Inferior parietal cortex (tissue), 1 donor: ENCODE measurements around the gene ABITRAM.
"Not testable (repeated sequence)": the region's sequence is repeated elsewhere in the genome, so short reads cannot be mapped to it uniquely, and the experiment has no call there.

Experiments
- DNase-seq: peaks from one replicate; pipeline ENCODE4 v3.0.0-alpha.2; 2016; ENCODE audit errors: extremely low spot score

Gene ABITRAM, protein sequence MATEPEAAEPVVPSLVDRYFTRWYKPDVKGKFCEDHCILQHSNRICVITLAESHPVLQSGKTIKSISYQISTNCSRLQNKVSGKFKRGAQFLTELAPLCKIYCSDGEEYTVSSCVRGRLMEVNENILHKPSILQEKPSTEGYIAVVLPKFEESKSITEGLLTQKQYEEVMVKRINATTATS

DNA sequence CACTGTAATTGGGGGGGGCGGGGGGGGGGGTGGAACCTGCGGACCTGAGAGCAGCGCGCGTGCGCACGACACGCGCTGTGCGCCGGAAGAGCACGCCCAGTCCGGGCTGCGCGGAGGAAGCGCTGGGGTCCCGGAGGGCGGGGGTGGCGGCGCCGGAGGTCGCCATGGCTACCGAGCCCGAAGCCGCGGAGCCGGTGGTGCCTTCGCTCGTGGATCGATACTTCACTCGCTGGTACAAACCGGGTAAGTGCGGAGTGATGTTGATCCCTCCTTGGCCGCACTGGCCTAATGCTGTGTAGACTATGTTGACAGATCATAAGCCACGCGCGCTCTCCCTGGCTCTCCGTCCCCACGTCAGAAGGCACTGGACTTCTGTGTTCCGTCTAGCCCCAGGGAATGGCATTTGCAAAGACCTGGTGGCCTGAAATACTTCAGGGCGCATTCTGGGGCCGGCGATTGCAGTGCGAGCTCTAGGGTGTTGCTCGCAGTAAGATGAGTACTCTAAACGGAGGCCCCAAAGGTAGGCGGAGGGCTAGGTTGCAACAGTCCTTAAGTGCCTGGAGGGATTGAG, at the start of gene ABITRAM:
TSS of gene ABITRAM (plus strand) at position 78 of the 571 bp plus-strand sequence. CDS start at position 165, 87 bp downstream.
- peak; percentile 86 for DNase-seq

DNA sequence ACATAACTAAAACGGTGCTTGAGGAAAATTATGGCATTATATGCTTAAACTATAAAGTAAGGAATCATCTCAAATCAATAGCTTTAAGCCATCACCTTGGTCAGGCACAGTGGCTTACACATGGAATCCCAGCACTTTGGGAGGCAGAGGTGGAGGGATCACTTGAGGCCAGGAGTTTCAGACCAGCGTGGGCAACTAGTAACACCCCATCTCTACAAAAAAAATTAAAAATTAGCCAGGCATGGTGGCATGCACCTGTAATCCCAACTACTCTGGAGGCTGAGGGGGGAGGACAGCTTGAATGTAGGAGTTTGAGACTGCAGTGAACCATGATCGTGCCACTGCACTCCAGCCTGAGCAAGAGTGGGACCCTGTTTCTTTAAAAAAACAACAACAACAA, 49.5 kb upstream of the ABITRAM start:
- DNase-seq, result no peak

DNA sequence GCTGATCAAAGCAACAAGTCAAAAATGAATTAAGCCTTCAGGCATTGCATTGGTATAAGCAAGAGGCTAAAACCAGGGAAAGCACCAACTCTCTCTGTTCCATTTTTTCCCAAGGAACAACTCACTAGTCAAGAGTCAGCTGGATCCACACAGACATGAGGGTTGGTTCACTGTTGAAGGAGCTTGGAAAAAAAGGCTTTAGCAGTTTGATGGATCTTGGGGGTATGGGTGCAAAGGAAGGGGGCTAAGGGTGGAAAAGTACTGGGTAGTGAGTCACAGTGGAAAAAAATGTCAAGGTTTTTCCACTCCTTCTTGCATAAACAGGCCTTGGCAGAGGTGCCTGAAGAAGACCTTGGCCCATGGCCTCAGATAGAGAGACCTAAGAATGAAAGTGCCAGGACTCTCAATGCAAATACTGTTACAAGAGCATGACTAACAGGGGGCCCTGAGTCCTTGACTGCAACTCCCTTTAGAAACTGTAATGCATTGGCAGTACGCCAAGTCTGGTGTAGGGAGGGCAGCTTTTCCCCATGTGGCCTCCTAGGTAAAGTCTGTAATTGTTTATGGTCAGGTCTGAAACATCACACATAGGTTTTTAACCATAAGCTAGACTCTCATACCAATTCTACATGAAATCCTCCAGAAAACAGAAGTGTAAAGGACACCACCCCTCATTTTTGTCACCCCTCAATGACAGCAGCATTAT, 48.4 kb upstream of the ABITRAM start:
- no peak for DNase-seq

DNA sequence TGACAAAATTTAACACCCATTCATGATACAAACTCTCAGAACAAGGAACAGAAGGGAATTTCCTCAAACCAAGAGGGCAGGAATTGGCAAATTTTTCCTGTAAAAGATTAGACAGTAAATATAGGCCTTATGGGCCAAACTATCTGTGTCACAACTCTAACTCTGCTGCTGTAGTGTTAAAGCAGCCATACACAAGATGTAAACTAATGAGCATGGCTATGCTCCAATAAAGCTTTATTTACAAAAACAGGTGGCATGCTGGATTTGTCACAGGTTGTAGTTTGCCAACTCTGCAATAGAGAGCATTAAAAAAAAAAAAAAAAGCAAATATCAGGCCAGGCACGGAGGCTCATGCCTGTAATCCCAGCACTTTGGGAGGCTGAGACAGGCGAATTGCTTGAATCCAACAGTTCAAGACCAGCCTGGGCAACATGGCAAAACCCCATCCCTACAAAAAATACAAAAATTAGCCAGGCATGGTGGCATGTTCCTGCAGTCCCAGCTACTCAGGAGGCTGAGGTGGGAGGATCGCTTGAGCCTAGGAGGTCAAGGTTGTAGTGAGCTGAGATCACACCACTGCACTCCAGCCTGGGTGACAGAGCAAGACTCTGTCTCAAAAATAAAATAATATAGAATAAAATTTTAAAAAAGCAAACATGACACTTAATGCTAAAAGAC, 47.5 kb upstream of the ABITRAM start:
- DNase-seq, result not testable (repeated sequence)

DNA sequence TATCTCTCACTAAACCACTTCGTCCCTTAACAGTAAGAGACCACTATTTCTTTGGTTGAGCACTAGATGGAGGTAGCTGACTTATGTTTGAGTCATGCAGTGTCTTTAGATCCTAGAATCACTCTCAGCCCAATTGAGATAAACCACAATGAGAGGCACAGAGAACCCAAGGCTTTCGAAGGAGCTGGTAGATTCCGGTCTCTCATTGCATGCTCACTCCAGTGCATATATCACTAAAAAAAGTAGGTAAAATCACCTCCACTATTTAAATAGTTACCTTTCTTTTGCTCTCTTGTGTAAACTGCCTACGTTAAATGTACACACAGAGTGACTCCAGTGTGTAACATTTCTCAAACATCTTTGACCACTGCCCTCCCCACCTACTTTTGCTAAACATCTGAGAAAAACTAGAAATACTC, 44.5 kb upstream of the ABITRAM start:
- DNase-seq, result peak; percentile 27

DNA sequence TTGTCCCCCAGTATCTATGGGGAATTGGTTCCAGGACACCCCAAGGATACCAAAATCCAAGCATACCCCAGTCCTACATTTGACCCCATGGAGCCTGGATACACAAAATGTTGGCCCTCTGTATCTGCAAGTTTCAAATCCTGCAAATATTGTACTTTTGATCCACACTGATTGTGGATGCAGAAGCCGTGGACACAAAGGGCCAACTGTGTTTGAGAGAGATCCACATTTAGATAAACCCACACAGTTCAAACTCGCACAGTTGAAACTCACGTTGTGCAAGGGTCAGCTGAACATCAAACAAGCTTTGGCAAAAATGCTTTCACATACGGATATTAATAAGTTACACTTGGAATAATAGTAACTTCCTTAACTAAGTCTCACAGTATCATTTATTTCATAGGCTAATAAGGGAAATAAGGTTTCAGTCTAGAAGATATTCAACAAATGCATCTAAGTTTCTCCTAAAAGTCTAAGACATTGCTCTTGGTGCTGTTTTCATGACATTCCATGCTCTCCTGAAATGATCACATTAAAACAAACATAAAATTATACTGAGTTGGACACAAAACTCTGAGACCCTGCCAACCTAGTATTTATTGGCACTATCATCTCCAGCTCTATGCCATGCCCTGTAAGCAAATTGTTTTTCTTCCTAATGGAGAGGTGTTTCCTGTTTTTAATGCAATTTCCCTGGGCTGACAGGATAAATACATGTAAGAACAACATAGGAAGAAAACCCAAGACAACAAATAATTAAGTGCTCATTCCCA, 39.8 kb upstream of the ABITRAM start:
- no peak for DNase-seq

DNA sequence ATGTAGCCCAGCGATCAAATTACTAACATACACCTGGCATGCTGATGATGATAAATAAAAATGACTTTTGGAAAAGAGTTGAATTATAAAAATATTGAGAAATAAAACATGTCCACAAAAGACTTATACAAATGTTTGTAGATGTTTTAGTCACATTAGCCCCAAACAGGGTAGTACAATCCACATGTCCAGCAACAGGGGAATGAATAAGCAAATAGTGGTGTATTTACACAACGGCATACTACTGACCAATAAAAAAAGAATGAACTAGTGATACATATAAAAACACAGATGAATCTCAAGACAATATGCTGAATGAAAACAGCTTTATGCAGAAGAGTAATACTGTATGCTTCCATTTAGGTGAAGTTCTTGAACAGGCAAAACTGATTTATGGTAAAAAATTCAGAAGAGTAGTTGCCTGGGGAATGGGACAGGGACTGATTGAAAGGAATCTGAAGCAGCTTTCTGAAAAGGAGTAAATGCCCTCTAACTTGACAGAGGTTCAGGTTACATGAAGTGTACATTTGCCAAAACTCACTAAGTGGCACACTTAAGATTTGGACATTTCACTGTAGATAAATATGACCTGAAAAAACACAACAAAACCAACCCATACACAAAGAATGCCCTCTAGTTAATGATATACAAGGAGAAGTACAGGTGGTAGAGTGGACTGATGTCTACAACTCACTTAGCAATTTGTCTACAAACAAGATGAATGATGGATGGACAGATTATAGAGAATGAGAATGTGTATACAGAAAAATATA, 36.7 kb upstream of the ABITRAM start:
- DNase-seq, result no peak

DNA sequence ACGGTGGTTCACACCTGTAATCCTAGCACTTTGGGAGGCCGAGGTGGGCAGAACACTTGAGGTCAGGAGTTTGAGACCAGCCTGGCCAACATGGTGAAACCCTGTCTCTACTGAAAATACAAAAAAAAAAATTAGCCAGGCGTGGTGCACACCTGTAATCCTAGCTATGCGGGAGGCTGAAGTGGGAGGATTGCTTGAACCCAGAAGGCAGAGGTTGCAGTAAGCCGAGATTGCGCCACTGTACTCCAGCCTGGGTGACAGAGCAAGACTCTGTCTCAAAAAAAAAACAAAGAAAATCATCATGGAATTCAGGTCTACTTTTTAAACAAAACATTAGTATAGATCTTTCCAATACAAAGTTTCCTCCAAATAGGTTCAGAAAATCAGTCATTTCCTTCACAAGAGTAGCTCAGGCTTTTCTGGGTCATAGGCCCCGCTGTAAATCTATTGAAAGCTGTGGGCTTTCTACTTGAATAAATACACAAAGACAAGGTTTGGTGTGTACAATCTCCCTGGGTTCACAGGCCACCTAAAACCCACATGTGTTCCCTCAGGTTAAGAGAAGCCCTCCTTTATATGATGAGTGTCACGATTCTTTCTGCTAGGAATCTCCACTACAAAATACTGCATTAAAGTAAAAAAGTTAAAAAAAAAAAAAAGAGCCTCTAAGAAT, 35.0 kb upstream of the ABITRAM start:
- DNase-seq, result not testable (repeated sequence)

DNA sequence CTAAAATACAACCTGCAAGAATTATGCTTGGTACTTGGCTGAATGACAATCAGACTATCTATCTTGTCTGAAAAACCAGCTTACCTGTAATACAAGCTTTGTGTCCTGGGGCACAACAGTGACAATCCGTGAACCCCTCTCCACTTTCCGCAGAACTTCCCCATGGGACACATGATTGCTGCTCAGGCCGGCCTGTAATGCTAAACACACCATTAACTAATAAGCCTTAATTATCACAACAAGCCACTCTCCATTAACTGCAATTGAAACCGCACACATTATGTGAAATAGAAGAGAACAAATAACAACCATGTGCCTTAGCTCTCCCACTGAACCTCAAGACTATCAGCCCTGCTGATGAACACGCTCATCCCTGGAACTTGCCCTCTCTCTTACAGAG, 34.0 kb upstream of the ABITRAM start:
- DNase-seq, result no peak

DNA sequence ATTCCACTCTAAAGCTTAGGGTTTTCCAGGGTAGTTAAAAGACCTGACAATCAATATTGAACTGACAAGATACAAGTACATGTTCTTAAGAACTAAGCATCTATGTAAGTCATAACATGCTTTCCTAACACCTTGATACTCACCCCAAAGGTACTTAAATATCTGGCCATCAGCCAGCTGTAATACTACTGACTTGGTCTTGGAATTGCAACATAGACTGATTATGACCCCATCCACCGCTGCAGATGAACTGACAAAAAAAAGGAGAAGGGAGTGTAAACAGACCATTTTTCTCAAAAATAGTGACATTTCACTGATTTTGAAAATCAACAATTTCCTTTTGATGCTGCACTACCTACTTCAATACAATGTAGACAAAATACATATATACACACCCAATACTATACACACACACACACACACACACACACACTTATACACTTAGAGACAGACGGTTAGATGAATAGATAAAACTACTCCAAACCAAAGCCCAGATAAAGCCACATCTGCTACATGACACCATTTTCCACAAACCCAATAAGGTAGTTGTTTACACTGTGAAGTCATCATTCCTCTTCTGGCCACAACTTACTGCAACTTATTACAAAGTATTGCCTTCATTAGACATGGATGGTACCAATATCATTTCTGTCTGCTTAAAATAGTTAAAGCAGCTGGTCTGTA, 30.6 kb upstream of the ABITRAM start:
- DNase-seq, result no peak

DNA sequence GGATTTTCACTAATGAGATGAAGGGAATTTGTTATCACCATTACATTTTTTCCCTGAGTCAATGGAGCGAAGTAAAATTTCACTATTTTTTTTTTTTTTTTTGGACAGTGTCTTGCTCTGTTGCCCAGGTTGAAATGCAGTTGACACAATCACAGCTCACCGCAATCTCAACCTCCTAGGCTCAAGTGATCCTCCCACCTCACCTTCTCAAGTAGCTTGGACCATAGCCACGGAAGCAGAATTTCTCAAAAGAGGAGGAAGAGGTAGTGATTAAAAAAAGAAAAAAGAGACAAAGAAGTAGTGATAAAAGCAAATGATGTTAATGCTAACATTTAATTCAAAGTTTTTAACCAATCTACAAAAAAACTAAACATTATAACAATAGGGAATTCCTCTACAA, 30.0 kb upstream of the ABITRAM start:
- no peak for DNase-seq

DNA sequence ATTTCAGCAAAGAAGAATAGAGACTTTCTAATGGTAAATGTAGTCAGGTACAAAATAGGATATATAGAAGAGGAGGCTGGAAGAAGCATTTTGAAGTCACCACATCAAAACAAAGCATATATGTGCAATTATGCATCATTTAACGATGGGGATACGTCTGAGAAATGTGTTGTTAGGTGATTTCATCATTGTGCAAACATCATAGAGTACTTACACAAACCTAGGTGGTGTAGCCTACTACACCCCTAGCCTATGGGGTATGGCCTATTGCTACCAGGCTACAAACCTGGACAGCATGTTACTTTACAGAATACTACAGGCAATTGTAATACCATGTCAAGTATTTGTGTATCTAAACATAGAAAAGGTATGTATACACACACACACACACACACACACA, 28.7 kb upstream of the ABITRAM start:
- no peak for DNase-seq

DNA sequence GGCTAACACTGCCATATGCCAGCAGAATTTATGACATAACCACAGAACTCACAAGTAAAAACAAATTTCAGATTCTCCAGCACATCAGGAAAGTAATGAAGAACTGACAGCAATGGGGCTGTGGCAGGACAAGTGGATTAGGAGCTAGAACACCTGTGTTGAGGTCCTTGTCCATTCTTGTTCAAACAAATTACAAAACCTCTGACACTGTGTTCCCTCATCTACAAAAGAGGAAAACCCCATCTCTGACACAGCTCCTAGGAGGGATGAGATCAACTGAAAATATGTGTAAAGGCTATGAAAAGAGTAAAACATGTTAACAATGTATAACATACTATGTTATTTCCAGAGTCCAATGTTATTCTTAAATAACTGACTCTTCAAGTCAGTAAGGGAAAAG, 23.8 kb upstream of the ABITRAM start:
- DNase-seq, result no peak

DNA sequence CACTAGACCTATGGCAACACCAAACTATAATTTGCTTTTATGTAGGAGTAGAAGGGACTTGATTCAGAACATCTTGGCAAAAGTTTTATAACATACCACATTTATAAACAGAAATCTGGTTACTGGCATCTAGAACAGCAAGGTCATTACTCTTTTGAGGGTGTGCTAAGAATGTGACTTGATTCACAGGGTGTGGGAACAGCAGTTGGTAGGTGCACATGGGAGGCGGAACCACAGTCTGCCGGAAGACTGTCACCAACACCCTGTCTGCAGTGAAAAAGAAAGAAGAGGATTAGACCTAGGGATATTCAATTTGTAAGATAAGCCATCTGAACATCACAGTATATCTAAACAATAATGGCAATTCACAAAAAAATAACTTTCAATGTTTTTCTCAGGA, 23.3 kb upstream of the ABITRAM start:
- DNase-seq, result no peak

DNA sequence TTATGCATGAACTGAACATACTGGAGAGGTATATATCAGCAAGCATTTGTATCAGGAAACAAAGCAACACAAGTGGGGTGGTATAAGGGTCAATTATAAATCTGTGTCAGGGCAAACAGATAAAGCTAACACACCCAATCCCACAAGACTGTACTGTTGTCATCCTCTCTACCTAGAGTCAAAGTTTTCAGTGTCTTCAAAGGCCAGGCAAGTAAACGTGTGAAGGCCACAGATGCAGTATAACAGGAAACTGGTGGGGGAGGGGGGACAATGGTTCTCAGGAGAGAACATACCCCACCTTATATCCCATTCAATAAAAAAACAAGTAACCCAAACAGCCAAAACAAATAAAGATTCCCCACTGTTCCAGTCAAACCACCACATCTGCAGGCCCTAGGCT, 22.4 kb upstream of the ABITRAM start:
- DNase-seq, result no peak

DNA sequence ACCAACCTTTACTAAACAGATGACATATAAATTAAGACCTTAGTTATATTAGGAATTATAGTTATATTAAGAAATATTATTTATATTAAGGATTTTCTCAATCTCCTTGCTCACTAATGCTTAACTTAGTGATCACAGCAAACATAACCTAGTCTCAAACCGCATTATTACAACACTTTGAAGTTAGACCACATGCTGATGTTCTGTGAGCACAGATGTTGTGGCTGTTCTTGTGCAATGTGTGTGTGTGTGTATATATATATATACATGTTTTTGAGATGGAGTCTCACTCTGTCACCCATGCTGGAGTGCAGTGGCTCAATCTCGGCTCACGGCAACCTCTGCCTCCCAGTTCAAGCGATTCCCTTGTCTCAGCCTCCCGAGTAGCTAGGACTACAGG, 20.8 kb upstream of the ABITRAM start:
- DNase-seq, result no peak

DNA sequence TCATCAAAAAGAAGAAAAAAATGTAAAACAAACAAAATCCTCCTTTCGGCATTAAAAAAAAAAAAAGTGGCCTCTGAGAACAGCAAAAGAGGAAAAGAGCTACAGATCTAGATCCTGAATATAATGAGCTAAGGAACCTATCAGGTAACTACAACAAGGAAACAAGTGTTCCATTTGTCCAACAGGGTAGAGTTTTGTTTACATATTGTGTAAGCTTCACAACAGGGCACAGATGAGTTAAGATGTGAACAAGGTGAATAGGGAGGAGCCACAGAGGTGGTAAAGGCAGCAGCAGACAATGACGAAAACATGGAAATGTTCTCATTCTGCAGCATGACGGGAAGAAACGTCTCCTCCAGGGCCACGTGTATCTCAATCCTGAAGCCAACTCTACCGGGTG, 14.7 kb upstream of the ABITRAM start:
- no peak for DNase-seq

DNA sequence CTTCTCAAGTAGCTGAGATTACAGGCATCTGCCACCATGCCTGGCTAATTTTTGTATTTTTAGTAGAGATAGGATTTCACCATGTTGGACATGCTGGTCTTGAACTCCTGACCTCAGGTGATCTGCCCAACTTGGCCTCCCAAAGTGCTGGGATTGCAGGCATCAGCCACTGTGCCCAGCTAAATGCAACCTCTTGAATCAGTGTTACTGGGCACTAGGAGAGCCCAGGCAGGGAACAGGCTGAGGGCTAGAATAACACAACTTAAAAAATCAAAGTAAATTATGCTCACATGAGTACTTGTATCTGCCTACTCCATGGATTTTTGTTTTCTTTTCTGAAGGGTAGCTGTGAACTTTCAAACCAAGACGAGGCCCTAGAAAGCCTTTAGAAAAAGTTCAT, 13.8 kb upstream of the ABITRAM start:
- DNase-seq, result not testable (repeated sequence)

DNA sequence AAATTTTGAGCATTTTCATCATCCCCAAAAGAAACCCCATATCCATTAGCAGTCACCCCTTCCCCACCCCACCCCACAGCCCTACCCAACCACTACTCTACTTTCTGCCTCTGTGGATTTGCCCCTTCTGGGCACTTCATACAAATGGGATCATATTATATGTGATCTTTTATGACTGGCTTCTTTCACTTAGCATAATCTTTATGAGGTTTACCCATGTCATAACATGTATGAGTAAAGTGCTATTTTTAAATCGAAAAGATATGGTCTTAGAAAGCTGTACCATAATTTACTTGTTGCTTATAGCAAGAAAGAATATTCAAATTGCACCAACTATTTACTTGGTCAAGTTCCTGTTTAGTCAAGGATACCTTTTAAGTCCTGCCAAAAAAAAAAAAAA, 13.0 kb upstream of the ABITRAM start:
- DNase-seq, result no peak

DNA sequence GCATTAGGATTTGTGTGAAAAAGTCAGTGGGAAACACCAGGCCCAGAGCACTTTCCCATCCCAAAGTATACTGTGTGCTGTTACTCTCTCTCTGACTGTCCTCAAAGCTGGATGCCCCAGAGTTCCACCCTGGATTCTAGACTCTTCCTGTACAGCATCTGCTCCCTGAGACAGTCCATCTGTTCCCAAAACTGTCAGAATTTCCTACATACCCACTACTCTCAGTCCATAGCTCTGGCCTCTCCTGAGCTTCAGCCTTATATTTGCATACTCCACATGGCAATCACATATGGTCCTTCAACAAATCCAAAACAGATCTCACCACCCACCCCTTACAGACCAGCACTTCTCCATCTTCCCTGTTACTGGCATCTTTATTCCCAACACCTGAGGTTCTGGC, 9.7 kb upstream of the ABITRAM start:
- DNase-seq, result no peak
